ENCODE results near the gene MKS1. TPM values are rescaled to one million over a fixed set of nuclear protein-coding genes. Genes with fewer than 3 reads are reported as not detected.

MKS1 gene
- total and polyA plus RNA-seq, 7 donors, result 4.2 to 6.9 (median 5.5) TPM

DNA sequence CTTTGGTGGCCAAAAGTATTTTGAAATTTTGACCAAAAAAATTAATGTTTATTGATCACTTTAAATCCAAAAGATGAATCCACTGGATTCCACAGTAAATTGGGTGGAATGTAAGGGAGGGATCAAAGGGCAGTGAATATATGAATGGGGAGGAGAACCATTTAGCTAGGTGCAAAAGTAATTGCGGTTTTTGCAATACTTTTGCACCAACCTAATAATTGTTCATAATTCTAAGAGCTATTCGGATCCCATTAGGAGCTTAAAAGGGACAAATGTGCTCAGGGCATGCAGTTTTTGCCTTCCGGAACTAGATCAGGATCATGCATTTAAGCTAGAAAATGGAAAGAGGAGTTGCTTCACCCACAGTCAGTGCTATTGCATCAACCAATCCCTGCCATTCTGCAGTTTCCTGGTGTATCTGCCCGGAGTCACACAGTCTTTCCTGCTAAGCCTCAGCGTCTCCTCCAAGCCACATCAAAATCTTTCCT is 19.1 kb upstream of the MKS1 start, which contains the start of gene LPO:
TSS of gene LPO (plus strand) at position 438 of the 488 bp plus-strand sequence. CDS start 4,396 bp downstream, outside the sequence.
- 64 to 67% (median 66%) methylated on average over 5 of the region's 5 CpGs for WGBS, 3 donors
- ATAC-seq (no peak), DNase-seq (no peak)
- TF ChIP-seq, protein P1, sequence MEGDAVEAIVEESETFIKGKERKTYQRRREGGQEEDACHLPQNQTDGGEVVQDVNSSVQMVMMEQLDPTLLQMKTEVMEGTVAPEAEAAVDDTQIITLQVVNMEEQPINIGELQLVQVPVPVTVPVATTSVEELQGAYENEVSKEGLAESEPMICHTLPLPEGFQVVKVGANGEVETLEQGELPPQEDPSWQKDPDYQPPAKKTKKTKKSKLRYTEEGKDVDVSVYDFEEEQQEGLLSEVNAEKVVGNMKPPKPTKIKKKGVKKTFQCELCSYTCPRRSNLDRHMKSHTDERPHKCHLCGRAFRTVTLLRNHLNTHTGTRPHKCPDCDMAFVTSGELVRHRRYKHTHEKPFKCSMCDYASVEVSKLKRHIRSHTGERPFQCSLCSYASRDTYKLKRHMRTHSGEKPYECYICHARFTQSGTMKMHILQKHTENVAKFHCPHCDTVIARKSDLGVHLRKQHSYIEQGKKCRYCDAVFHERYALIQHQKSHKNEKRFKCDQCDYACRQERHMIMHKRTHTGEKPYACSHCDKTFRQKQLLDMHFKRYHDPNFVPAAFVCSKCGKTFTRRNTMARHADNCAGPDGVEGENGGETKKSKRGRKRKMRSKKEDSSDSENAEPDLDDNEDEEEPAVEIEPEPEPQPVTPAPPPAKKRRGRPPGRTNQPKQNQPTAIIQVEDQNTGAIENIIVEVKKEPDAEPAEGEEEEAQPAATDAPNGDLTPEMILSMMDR (IDR thresholded peaks at IDR 0.05), result no peak
- intact Hi-C loops (cut with DNase I), result no loop called here
- Histone ChIP-seq H3K27ac (no peak within 1 kb of the TSS), H3K27me3 (ENCODE audit: insufficient read depth in 3 of 3, low read length in 2 of 3) (peaks cover 0 to 47% (median 4%) of the 10 kb centered on the region in 3 donors), H3K4me1 (no peaks in the 10 kb centered on the region), H3K4me3 (no peak within 1 kb of the TSS), H3K9me3 (no peaks in the 10 kb centered on the region), H3K36me3 (ENCODE audit: insufficient read depth in 1 of 2, low read depth in 1 of 2) (no peaks in the 10 kb centered on the region)

DNA sequence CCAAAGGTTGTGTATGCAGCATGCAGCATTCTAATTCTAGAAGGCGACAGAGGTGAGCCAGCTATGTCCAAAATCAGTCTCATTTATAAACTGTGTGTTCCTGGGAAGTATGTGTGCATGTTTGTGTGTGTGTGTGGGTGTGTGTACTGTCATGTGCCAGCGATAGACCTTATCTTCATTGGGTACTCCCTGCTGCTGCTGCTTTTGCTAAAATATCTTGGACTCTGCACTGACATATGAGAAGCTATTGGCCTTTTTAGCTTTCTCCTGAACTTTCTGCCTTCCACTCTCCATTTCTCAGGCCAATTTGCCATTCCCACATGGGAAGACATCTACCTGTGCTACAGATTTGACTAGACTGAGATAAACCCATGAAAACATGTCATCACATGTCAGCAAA is 17.3 kb upstream of the MKS1 start:
- ATAC-seq, result no peak
- no peaks in the 10 kb centered on the region for H3K4me1 ChIP-seq
- H3K27me3 ChIP-seq (ENCODE audit: insufficient read depth in 3 of 3, low read length in 2 of 3), result peaks cover 0 to 36% (median 4%) of the 10 kb centered on the region in 3 donors
- H3K36me3 ChIP-seq (ENCODE audit: insufficient read depth in 1 of 2, low read depth in 1 of 2), result no peaks in the 10 kb centered on the region
- TF ChIP-seq, protein P1 (IDR thresholded peaks at IDR 0.05), result no peak
- 68 to 88% (median 81%) methylated on average over 2 of the region's 2 CpGs for WGBS, 3 donors
- no peak for DNase-seq
- H3K27ac ChIP-seq, result no peak overlapping the region
- no peaks in the 10 kb centered on the region for H3K9me3 ChIP-seq
- no peak overlapping the region for H3K4me3 ChIP-seq
- intact Hi-C loops (cut with DNase I), result no loop called here

DNA sequence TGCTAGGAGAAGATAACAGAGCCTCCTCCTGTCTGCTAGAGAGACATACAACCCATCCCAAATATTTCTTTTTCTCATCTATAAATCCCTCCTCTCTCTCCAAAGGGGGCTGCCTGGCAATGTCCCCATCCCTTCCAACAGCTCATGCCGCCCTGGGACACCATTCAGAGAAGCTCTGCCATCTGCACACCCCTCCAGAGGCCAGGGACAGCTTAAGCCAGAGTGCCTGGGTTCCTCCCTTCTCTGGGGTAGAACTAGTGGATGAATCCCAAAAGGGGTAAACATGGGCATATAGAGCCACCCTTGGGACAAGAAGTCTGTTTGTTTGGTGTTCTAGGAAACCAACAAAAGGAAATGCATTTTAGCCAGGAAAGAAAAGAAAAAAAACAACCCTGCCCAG is 16.8 kb upstream of the MKS1 start:
- TF ChIP-seq, protein P1 (IDR thresholded peaks at IDR 0.05), result no peak
- H3K4me3 ChIP-seq, result no peak overlapping the region
- H3K36me3 ChIP-seq (ENCODE audit: insufficient read depth in 1 of 2, low read depth in 1 of 2), result no peaks in the 10 kb centered on the region
- 53 to 60% (median 55%) methylated on average over 1 of the region's 1 CpG for WGBS, 3 donors
- intact Hi-C loops (cut with DNase I), result no loop called here
- H3K4me1 ChIP-seq, result no peaks in the 10 kb centered on the region
- H3K27me3 ChIP-seq (ENCODE audit: insufficient read depth in 3 of 3, low read length in 2 of 3), result peaks cover 0 to 32% (median 4%) of the 10 kb centered on the region in 3 donors
- ATAC-seq, result no peak
- no peak for DNase-seq
- H3K9me3 ChIP-seq, result no peaks in the 10 kb centered on the region
- no peak overlapping the region for H3K27ac ChIP-seq

DNA sequence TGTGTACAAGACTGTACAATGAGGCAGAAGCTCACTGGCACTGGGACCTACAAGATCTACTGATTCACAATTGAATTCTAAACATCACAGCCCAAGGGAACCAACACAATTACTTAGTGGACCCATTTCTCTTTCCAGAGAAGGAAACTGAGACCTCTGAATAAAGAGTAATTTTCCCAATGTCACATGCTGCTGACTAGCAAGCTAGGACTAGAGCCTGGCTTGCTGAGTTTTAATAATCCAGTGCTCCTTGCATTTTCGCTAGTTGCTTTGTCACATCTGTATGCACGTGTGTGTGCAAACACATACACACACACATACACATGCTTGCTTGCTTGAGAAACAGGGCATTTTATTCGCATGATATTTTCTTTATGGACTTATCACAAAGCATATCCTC is 15.5 kb upstream of the MKS1 start:
- Histone ChIP-seq H3K27ac (no peak overlapping the region), H3K9me3 (no peaks in the 10 kb centered on the region), H3K4me3 (no peak overlapping the region), H3K36me3 (ENCODE audit: insufficient read depth in 1 of 2, low read depth in 1 of 2) (no peaks in the 10 kb centered on the region), H3K27me3 (ENCODE audit: insufficient read depth in 3 of 3, low read length in 2 of 3) (peaks cover 0 to 26% (median 0%) of the 10 kb centered on the region in 3 donors), H3K4me1 (no peaks in the 10 kb centered on the region)
- ATAC-seq (no peak), DNase-seq (no peak)
- WGBS, 3 donors, result 72 to 83% (median 81%) methylated on average over 3 of the region's 3 CpGs
- intact Hi-C loops (cut with DNase I), result no loop called here
- TF ChIP-seq, protein P1 (IDR thresholded peaks at IDR 0.05), result no peak

DNA sequence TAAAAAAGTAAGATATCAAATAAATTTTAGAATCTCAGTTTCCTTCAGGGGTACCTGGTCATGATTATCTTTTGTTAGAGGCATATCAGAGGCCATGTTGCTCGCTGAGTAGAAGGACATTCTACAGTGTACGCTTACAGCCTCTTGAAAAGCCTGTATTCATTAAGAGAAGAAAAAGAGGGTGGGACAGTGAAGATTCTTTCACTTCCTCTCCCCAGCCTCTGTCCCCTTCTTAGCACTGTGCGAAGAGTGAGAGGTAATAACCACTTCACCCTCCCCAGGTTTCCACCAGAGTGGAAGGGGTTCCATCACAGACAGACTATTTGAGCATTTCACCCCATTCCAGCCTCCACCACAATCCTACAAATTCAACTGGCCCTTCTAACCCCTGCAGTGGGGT is 14.5 kb upstream of the MKS1 start:
- Histone ChIP-seq H3K27me3 (ENCODE audit: insufficient read depth in 3 of 3, low read length in 2 of 3) (peaks cover 0 to 20% (median 0%) of the 10 kb centered on the region in 3 donors), H3K9me3 (no peaks in the 10 kb centered on the region), H3K27ac (no peak overlapping the region), H3K4me1 (no peaks in the 10 kb centered on the region), H3K4me3 (no peak overlapping the region), H3K36me3 (ENCODE audit: insufficient read depth in 1 of 2, low read depth in 1 of 2) (no peaks in the 10 kb centered on the region)
- 64 to 86% (median 77%) methylated on average over 3 of the region's 3 CpGs for WGBS, 3 donors
- TF ChIP-seq, protein P1 (IDR thresholded peaks at IDR 0.05), result no peak
- DNase-seq, result no peak
- ATAC-seq, result no peak
- intact Hi-C loops (cut with DNase I), result no loop called here
